Ammon's horn (tissue), 1 donor: Measurements from ENCODE around the gene GPR37L1.
A peak's percentile ranks its signal among the peaks of the same experiment; 100 is the strongest.
"Not testable (repeated sequence)": the region's sequence is repeated elsewhere in the genome, so short reads cannot be mapped to it uniquely, and the experiment has no call there.

Experiments
- DNase-seq: peaks from one replicate; pipeline ENCODE4 v3.0.0-alpha.2; 2016; ENCODE audit warnings: low spot score

Gene GPR37L1

DNA sequence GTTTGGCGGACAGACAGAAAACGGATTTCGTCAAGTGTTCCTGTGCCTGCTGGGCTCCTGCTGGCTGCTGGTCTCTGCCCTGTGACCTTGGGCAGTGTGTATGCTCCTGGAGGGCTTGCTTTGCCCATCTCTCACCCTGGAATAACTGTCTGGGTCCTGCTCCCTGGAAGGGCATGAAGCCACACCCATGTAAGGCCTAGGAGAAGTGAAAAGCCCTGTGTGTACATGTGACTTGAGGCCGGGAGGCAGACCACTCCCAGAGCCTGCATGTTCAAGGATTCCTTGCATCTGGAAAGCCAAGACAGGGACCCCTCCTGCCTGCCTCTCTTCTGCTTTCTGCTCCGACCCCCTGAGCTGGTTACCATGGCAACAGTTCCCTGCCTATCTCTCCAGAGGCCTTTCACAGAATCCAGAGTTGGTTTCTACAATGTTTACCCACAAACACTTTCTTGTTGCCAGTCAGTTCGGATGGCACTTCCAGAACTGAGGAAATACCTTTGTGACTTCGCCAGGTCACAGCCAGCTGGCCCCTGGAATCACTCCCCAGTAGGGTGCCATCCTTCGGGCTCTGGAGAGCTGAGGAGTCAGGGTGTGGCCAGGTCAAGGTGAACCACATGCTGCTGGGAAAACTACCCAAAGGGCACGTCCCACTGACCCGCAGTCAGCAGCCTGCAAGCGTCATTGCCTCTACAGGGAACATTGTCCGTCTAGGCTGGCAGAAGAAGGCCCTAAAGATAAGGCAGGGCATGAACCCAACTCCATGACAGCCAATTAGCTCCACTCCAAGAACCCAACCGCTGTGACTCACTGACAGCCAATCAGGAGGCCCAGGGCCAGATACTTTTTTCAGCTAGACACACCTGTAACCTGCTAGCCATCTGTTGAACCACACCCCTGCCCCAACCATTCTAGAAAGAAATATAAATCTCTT is 14.7 kb upstream of the GPR37L1 start:
- DNase-seq: no peak

DNA sequence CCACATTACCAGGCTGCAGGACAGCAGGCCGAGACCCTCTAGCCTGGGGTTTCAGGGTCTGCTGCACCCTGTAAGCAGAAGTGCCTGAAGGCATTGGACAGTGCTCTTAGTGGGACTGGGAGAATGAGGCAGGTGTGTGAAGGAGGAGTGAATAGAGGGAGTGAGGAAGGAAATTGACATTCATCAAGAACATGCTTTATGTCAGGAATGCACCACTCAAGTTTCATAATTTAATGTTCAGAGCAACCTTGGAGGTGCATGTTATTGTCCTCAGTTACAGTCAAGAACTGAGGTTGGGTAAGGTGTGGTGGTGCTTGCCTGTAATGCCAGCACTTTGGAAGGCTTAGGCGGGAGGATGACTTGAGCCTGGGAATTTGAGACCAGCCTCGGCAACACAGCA is 11.7 kb upstream of the GPR37L1 start:
- no peak for DNase-seq

DNA sequence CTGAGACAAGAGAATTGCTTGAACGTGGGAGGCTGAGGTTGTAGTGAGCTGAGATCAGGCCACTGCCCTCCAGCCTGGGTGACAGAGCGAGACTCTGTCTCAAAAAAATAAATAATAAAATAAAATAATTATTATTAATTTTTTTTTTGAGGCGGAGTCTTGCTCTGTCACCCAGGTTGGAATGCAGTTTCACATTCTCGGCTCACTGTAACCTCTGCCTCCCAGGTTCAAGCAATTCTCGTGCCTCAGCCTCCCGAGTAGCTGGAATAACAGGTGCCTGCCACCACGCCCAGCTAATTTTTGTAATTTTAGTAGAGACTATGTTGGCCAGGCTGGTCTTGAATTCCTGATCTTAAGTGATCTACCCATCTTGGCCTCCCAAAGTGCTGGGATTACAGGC is 11.1 kb upstream of the GPR37L1 start:
- DNase-seq: not testable (repeated sequence)

DNA sequence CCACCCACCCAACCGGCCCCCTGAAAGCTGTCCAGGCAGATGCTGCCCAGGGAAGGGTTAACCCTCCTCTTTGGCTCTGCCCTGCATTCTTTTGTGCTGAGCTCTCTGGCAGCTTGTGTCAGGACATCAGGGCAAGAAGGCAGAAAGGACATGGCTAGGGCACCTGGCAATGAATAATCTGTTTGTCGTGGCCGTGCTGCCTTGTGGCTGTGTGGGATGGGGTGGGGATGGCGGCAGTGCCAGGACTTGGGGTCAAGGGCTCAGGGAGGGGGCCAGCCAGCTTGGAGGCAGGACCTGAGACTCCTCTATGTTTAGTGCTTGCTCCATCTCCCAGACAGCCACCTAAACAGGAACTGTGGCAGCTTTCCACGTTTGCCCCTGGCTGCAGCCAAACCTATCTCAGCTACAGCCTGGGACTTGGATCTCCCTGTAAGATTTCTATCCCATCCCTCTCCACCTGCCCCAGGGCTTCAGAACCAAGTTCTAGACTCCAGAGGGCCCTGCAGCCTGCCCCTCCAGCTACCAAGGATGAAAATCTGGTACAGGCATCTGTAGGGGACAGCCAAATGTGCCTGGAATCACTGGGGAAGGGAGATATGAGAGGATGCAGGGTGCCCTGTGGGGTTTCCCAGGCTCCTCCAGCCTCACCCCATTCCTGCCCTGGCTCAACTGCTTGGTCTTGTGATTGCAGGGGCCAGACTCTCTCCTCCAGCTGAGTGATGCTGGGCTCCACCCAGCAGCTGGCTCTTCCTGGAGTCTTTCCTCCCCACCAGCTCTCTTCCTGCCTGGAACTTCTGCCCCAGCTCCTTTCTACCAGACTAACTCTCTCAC is 9.6 kb upstream of the GPR37L1 start:
- no peak for DNase-seq

DNA sequence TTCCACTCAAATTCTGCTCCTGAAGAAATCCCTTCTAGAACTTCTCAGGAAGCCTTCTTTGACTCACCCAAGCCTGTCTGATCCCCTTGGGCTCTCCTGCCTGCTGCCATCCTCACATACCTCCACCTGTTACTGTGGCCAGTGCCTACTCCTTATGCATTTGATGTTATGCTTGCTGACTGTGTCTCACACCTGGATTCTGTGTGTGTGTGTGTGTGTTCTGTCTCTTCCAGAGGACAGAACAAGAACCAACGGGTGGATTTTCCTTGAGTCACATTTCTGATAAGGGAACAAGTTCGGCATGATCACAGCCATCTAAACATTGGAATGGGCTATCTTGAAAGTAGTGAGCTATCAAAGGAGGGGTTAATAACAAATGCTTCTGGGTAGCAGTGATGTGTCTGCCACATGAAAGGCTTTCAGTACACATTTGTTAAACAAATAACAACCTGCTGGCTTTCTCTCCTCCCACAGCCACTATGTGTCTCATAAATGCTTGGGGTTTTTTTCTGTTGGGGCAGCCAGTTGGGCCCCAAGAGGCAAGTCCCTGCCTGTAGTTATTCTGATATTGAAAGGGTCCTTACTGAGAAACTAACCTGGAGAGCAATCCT is 8.9 kb upstream of the GPR37L1 start:
- DNase-seq: no peak

DNA sequence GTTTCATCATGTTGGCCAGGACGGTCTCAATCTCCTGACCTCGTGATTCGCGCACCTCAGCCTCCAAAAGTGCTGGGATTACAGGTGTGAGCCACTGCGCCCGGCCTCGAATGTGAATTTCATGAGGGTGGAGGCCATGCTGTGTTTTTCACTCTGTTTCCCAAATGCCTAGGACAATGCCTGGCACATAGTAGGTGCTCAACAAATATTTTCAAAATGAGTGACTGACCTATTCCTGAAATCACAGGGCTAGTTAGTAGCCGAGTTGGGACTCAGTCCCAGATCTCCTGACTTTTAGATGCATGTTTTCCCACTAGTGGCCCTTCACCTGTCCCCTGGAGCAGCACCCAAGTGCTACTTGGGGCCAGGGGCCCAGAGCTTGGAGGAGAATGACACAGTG is 6.4 kb upstream of the GPR37L1 start:
- no peak for DNase-seq

DNA sequence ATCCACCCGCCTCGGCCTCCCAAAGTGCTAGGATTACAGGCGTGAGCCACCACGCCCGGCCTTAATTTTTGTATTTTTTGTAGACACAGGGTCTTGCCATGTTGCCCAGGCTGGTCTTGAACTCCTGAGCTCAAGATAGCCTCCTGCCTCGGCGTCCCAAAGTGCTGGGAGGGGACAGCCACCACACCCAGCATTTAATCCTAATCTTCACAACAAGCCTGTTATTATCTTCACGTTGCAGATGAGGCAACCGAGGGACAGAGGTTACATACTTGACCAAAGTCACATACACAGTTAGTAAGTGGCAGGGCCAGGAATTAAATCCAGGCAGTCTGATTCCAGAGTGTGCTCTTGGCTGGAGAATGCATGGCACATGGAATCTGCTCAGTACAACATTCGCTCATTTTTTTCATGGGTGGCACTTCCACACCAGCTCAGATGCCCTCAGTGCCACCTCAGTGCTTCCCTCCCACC is 4.8 kb upstream of the GPR37L1 start:
- DNase-seq: no peak

DNA sequence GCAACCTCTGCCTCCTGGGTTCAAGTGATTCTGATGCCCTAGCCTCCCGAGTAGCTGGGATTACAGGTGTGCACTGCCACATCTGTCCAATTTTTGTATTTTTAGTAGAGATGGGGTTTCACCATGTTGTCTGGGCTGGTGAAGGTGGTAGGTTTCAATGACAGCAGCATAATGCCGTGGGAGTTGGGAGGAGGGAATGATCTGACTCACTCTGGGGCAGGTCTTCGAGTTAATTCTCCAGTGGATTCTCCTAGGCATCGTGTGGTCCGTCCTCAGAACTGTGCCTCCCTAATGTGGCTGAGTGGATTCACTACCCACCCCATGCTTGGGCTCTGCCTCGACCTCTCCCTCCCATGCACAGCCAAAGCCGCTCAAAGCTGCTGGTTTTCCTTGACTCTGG is 1.7 kb upstream of the GPR37L1 start:
- no peak for DNase-seq

DNA sequence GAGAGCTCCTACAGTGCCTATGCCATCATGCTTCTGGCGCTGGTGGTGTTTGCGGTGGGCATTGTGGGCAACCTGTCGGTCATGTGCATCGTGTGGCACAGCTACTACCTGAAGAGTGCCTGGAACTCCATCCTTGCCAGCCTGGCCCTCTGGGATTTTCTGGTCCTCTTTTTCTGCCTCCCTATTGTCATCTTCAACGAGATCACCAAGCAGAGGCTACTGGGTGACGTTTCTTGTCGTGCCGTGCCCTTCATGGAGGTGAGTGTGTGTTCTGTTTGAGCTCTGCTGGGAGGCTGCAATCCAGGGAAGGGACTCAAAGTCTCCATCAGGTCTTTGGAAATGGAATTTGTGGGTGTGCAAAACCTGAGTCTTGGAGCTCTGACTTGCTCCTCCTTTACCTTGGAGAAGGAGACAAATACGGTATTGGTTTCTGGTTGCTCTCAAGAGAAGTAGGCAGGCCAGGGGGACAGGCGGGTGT is 658 bp downstream of the GPR37L1 start:
- DNase-seq: peak; percentile 24

DNA sequence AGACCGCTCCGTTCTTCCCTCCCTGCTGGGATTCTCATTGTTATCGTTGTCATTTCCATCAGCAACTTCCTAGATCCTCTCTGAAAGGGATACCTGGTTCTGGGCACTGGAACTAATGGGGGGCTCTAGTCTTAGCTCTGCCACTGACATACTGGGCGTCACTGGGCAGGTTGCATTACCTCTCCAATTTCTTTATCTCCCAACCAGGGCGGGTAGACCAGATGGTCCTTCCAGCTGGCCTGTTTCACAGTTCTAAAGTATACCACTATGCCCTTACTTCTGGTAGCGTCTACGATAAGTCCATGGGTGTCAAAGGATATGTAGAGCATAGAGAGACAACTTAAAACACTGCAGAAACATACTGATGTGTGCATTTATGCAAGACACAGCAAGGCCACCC is 1.4 kb downstream of the GPR37L1 start:
- DNase-seq: no peak

DNA sequence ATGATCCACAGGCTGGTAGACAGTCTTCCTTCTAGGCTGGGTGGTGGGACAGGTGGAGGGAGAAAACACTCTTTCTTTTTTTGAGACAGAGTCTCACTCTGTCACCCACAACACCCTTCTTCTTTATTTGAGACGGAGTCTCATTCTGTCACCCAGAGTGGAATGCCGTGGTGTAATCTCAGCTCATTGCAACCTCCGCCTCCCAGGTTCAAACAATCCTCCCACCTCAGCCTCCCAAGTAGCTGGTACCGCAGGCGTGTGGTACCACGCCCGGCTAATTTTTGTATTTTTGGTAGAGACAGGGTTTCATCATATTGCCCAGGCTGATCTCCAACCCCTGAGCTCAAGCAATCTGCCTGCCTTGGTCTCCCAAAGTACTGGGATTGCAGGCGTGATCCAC is 2.9 kb downstream of the GPR37L1 start:
- no peak for DNase-seq

DNA sequence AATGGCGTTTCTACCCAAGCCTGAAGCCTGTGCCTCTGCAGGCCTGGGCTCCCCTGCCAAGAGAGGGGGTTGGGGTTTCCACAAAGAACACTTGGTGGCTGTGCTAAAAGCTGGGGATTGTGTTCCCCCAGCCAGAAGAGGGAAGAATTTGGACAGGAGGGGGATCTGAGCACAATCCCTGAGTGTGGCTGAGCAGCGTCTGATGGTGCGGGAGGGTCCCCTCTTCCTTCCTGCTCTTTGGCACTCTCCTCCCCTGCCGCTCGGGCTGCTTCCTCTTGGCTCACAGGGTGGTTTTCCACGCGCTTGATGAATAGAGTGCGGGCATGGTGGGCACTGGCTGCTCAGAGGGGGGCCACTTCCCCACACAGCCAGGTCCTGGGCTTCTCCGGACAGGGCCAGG is 3.7 kb downstream of the GPR37L1 start:
- DNase-seq: peak; percentile 82

DNA sequence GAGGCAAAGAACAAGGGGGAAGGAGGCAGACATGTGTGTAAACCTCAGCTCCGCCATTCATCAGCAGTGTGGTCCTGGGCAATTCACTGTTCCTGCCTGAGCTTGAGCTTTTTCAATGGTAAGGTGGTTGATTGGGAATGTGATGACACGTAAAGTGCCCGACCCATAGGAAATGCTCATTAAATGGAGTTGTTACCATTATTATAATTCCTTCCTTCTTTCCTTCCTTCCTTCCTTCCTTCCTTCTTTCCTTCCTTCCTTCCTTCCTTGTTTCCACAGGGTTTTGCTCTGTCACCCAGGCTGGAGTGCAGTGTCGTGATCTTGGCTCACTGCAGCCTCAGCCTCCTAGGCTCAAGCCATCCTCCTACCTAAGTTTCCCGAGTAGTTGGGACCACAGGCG is 4.3 kb downstream of the GPR37L1 start:
- no peak for DNase-seq

DNA sequence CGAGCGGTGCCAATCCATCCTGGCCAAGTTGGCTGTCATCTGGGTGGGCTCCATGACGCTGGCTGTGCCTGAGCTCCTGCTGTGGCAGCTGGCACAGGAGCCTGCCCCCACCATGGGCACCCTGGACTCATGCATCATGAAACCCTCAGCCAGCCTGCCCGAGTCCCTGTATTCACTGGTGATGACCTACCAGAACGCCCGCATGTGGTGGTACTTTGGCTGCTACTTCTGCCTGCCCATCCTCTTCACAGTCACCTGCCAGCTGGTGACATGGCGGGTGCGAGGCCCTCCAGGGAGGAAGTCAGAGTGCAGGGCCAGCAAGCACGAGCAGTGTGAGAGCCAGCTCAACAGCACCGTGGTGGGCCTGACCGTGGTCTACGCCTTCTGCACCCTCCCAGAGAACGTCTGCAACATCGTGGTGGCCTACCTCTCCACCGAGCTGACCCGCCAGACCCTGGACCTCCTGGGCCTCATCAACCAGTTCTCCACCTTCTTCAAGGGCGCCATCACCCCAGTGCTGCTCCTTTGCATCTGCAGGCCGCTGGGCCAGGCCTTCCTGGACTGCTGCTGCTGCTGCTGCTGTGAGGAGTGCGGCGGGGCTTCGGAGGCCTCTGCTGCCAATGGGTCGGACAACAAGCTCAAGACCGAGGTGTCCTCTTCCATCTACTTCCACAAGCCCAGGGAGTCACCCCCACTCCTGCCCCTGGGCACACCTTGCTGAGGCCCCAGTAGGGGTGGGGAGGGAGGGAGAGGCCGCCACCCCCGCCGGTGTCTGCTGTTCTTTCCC is 5.3 kb downstream of the GPR37L1 start:
- no peak for DNase-seq

DNA sequence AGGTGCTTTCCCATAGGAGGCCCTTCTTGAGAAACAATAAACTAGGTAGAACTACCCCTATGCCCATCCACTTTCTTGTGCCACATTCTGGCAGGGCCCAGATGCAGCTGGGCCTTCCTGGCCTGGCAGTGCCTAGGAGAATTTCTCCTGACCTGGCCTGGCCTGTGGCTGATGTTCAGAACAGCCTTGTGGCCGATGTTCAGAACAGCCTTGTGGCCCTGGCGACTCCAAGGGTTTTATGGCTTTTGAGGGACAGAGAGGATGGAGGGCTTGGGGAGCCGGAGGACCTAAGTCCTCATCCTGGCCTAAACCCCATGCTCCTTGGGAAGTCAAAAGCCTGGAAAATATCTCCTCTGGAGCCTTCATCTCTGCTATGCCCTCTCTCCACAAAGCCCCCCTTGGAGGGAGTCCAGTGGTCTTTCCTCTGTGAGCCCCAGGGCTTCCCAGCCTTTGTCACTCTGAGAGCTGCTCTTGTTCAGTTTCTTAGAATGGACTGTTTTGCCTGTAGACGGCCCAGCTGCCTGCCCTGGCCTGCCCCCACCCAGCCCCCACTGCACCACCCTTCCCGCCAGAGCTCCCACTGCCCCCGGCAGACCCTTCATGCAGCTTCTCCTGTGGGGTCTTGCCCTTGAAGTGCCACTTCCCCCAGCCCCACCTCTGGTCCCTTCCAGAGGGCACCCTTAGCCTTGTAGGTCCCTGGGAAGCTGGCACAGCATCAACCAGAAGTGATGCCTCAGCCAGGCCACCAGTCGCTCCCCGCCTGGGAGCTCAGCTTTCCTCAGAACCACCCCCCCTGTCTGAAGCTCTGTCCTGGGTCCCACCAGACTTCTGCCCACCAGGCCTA is 7.0 kb downstream of the GPR37L1 start:
- DNase-seq: peak; percentile 52

DNA sequence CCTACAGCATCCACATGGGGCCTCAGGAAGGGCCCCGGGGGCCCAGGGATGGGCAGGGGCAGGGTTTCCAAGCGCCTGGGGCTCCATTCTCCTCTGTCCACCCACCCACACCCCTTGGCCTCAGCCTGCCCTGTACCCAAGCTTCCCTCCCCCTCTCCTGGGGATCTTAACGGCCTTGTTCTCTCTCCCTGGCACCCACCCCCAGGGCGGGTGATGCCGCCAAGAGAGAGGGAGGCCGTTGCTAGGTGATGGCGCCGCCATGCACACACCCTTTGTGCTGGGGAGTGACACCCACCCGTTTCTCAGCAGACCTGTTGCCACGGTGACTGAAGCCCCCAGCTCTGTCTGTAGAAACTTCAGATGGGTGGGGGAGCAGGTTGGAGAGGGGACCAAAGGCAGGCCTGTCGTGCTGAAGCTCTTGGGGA is 7.6 kb downstream of the GPR37L1 start:
- peak; percentile 97 for DNase-seq

DNA sequence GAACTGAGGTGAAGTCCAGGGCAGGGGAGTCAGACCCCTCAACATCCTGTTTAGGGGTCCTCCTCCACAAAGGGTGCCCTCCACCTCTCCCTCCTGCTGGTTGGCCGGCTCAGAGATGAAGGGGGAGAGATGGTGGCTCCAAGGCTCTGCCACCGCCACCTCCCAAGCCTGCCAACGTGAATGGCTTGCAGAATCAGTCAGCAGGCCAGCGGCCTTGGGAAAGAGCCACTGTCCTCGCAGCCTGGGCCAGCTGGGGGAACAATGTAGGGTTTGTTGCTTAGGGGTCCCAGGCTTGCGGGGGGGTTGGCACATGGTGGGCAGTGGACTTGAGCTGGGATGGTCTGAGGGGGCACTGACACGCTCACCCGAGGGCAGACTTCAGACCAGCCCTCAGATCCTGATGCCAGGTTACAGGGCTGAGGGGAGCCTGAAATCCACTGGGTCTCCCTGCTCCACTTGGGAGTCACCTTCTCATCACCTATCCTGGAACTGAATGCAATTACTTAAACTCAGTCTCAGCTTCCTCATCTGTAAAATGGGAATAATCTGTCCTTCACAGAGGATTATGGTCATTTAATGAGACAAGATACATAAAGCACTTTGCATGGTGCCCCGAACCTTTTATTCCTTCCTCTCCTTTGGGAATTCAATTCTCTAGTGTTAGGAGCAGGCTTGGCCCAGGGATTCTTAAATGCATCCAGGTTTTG is 8.3 kb downstream of the GPR37L1 start:
- peak; percentile 96 for DNase-seq

DNA sequence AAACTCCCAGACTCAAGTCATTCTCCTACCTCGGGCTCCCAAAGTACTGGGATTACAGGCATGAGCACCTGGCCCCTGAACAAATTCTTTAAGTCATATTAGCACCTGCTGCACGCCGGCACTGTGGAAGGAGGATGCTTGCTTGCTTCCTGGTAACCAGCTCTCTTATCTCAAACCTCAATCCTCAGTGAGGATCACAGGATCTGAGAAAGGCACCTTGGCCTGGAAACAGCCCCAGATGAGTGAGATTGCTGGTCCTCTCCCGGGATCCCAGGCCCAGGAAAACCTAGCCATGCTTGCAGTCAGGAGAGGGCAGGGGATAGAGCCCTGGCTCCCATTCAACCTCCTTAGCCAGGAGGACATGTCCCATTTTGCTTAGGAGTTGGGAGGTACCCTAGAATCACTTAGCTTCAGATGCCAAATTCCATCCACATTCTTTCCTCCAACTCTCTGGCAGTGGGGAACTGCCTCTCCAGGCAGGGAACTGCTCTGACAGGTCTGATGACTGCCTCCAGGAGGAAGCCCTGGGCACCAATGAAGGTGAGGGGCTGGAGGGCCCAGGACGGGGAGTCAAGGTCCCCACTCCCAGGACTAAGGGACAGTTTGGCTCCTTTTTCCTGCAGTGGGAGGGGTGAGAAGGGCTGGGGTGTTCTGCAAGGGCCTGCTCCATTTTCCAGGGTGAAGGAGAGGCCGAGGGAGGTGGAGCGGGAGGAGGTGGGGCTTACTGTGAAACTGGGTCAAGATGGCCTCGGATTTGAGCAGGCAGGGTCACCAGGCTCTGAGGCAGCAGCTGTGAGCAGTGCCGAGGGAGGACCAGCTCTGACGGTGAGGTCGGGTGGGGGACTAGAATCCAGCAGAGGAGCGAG is 9.5 kb downstream of the GPR37L1 start:
- DNase-seq: peak; percentile 75

DNA sequence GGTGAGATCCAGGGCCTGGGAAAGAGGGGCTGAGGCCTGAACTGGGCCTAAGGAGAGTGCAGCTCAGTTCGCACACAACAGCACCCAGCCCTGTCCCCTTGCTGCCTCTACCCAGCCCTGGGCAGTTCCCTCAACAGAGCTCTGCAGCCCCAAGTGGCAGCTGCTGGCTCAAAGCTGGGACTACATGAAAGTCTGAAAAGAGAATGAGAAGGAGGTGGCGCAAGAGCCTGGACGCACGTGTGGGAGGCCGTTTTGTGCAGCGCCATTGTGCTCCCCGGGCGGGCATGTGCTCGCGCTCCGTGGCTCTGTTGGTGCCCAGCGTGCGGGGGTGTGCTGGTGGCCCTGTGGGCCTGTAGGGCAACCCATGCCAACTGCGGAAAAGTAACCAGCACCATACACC is 10.3 kb downstream of the GPR37L1 start:
- DNase-seq: peak; percentile 92
